G401.6 (cell line): ENCODE results near the gene EML1.
A peak's percentile ranks its signal among the peaks of the same experiment; 100 is the strongest.
"Not testable (repeated sequence)": the region's sequence is repeated elsewhere in the genome, so short reads cannot be mapped to it uniquely, and the experiment has no call there.

Source experiments
- FAIRE-seq: peaks from 2 replicates; lab custom pipeline; 2012; peaks lifted over from hg19 to GRCh38; lab: Jason Lieb, UNC

EML1 gene

GRCh38 chr14:99755629-99756603 lies 37.3 kb upstream of the EML1 start:
- FAIRE-seq, result no peak

GRCh38 chr14:99756796-99757195 lies 36.4 kb upstream of the EML1 start:
- no peak for FAIRE-seq

GRCh38 chr14:99757331-99758070 lies 35.7 kb upstream of the EML1 start:
- FAIRE-seq, result peak; percentile 96

GRCh38 chr14:99758121-99758821 lies 34.9 kb upstream of the EML1 start:
- FAIRE-seq, result peak; percentile 98

GRCh38 chr14:99758872-99759545 lies 34.2 kb upstream of the EML1 start:
- FAIRE-seq, result no peak

- FAIRE-seq, result no peak
Measured at GRCh38 chr14:99759546-99759925, 33.7 kb upstream of the EML1 start.

GRCh38 chr14:99760817-99761216 lies 32.4 kb upstream of the EML1 start:
- no peak for FAIRE-seq

- not testable (repeated sequence) for FAIRE-seq
Measured at GRCh38 chr14:99762911-99763310, 30.3 kb upstream of the EML1 start.

GRCh38 chr14:99763527-99764221 lies 29.5 kb upstream of the EML1 start:
- FAIRE-seq, result no peak

GRCh38 chr14:99764222-99764706 lies 28.9 kb upstream of the EML1 start:
- no peak for FAIRE-seq

- no peak for FAIRE-seq
Measured at GRCh38 chr14:99768381-99768780, 24.8 kb upstream of the EML1 start.

GRCh38 chr14:99769123-99769522 lies 24.1 kb upstream of the EML1 start:
- FAIRE-seq, result no peak

GRCh38 chr14:99769799-99770198 lies 23.4 kb upstream of the EML1 start:
- no peak for FAIRE-seq

GRCh38 chr14:99772371-99773283 lies 20.6 kb upstream of the EML1 start:
- FAIRE-seq, result no peak

- no peak for FAIRE-seq
Measured at GRCh38 chr14:99773521-99774497, 19.4 kb upstream of the EML1 start.

- no peak for FAIRE-seq
Measured at GRCh38 chr14:99774556-99775307, 18.5 kb upstream of the EML1 start.

GRCh38 chr14:99775351-99775750 lies 17.9 kb upstream of the EML1 start:
- FAIRE-seq, result no peak

GRCh38 chr14:99777951-99778350 lies 15.3 kb upstream of the EML1 start:
- no peak for FAIRE-seq
